ENCODE measurements around the gene KDM5B.

Gene KDM5B

GRCh38 chr1:202682477-202682876, 125.7 kb downstream of the KDM5B start:
- DNase-seq = no peak

- no peak for DNase-seq
Measured at GRCh38 chr1:202681736-202682420, 126.3 kb downstream of the KDM5B start.

DNA sequence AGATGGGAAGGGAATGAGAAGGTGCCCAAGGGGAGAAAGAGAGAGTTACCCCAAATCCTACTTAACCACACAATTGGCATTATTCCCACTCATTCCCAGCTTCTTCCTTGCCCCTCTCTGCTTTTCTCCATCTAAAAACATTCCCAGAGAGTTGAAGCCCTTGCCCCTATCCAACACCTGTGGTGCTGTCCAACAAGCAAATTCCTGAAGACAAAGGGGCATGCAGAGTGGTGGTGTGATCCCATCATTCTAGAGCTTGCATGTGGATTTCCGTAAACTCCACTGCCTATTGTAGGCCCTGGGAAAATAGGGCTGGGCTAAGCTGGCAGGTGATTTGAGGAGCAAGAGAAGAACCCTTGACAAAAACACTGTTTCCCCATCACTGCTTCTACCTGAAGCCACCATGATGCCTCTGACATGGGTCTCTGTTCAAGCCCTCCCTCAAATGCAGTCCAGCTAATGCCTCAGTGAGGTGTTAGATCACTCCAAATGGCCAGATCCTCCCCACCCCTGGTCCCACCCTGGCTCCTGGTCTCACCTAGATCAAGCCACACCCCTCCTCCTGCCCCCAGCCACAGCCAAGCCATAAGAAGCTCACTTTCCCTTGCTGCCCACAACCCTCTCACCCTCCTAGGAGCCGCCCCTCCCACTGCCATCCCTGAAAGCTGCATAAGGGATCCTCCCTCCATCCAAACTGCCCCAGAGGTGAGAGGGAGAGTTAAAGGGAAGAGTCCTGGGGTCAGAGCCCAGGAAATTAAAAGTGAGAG, 127.5 kb downstream of the KDM5B start:
- DNase-seq = no peak

DNA sequence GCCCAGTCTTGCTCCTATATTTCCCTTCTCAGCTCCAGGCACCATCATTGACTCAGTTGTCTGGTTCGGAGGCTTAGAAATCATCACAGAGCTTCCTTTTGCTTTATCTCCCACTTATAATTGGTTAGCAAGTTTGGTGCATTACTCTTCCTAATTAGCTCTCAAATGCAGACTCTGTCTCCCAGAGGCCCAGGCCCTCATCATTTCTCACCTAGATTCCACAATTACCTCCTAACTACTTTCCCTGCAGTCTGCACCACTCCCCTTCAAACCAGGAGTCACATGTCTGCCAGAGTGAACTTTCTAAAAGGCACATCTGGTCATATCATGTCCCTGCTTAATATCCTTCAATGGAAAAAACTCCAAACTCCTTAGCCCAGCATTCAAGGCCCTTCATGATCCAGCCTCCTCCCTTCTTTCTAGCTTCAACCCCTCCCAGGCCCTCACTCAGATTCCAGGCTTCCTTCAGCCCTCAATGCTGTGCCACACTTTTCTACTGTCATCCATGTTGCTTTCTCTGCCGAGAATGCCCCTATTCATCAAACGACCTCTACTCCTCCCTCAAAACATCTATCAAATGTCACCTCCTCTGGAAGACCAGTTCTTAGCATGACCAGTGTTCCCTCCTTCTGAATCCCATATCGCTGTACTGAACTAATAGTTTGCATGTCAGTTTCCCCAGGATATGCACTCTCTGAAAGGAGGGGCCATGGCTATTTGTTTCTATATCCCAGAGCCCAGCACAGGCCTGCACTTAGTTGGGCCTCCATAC, 128.6 kb downstream of the KDM5B start:
- no peak for DNase-seq

GRCh38 chr1:202677433-202677832, 130.8 kb downstream of the KDM5B start:
- DNase-seq = no peak
